NT2/D1 (cell line): ENCODE data around the gene DPP8.

Experiments used
- SUZ12 ChIP-seq: IDR thresholded peaks from 2 replicates; pipeline ENCODE4 v1.6.1; 2011; ENCODE audit not compliant: insufficient read length, insufficient read depth; ENCODE audit errors: extremely low read depth
- YY1 ChIP-seq: IDR thresholded peaks from 2 replicates; pipeline ENCODE4 v1.6.1; 2011; ENCODE audit not compliant: insufficient read length, insufficient read depth
- ZNF274 ChIP-seq: IDR thresholded peaks from 2 replicates; pipeline ENCODE4 v1.6.1; 2011; ENCODE audit warnings: mild to moderate bottlenecking, low read depth, low read length

DNA sequence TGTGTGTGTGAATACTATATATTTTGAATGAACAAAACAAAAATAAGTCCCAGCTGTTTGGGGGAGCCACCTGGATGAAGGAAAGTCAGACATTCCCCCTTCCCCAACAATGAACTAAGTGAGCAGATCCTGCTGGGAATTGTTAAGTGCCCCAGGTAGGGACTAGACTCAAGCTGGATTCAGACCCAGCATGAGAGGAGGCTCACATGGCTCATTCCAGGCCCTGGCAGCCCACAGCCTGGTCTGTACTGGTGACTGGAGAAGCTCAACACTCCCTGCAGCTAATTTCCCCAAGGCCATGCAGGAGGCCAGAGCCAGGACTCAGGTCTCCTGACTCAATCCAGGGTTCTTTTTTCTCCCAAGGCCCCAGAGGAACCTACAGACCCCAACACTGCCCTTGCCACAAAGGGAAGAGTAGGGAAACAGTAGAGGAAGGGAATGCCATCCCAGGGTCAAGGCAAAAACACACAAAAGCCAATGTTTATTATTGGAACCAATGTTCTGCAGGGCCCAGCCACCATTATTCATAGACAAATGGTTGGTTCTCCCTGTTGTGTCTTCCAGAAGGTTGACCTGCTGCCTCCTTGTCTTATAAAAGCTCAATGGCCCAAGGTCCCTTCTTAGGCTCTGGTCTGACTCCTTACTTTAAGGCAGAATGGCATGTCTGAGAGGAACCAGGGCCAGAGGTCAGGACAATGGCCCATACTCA lies 104.3 kb downstream of the DPP8 start:
- TF ChIP-seq SUZ12 (no peak), YY1 (no peak), ZNF274 (no peak)
